Suppressor macrophage treated with lipopolysaccharide for 4 hours (primary cell): Measurements from ENCODE around the gene WDPCP.
"Not testable (repeated sequence)": the region's sequence is repeated elsewhere in the genome, so short reads cannot be mapped to it uniquely, and the experiment has no call there.

ENCODE experiments used
- DNase-seq: peaks from one replicate; pipeline ENCODE4 v3.0.0-alpha.2; 2020

WDPCP gene

DNA sequence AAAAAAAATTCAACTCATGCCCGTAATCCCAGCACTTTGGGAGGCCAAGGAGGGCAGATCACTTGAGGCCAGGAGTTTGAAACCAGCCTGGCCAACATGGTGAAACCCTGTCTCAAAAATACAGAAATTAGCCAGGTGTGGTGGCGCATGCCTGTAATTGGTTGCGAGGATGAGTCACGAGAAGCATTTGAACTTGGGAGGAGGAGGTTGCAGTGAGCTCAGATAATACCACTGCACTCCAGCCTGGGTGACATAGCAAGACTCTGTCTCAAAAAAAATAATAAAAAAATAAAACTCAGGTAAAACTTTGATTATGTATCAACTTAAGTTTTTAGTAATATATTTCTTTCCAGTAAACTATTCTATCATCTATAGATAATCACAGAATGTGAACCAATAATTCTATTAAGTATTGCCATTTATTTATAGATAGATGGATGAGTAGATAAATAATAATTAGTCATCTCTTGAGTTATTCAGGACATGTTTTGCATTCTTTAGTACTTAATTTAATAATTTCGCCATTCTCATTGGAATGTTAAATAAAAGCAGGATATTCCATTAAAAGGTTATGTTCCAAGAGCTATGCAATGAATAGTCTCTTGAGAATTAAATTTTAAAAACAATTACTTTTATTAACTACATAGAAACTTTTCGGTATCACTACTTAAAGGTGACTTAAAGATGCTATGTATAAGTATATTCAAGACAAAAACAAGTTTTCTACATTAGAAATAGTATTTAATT, 48.7 kb downstream of the WDPCP start:
- no peak for DNase-seq

GRCh38 chr2:63538390-63538789, 49.9 kb downstream of the WDPCP start:
- no peak for DNase-seq

- no peak for DNase-seq
Observed at GRCh38 chr2:63537306-63537705, 51.0 kb downstream of the WDPCP start.

- DNase-seq = no peak
Observed at GRCh38 chr2:63530704-63531279, 57.5 kb downstream of the WDPCP start.

GRCh38 chr2:63525905-63526304, 62.4 kb downstream of the WDPCP start:
- no peak for DNase-seq

GRCh38 chr2:63522950-63523349, 65.3 kb downstream of the WDPCP start:
- DNase-seq = no peak

DNA sequence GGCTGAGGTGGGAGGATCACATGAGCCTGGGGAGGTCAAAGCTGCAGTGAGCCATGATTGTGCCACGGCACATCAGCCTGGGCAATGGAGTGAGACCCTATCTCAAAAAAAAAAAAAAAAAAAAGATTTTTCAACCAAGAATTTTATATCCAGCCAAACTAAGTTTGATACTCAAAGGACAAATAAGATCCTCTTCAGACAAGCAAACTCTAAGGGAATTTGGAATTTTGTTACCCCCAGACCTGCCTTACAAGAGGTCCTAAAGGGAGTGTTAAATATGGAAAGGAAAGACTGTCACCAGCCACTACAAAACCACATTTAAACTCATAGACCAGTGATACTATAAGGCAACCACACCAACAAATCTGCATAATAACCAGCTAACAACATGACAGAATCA, 67.5 kb downstream of the WDPCP start:
- no peak for DNase-seq

DNA sequence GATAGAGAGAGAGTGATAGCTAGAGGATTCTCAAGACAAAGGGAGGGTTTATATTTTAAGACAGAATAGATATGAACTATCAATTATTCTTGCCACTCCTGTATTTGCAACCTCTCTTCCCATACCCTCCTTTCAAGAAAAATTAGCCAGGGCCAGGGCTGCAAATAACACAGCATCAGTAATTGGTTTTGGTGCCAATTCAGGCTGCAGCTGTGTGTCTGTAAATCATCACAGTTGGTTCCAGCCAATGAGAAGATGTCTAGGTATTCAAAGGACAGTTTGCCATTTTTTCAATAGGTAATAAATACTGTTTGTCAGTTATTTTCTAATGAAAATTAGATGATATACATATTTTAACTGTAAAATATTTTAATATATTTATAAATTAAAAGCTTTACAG, 73.5 kb downstream of the WDPCP start:
- DNase-seq = no peak

GRCh38 chr2:63514237-63514716, 74.0 kb downstream of the WDPCP start:
- DNase-seq = no peak

GRCh38 chr2:63506320-63506719, 82.0 kb downstream of the WDPCP start:
- DNase-seq = no peak

DNA sequence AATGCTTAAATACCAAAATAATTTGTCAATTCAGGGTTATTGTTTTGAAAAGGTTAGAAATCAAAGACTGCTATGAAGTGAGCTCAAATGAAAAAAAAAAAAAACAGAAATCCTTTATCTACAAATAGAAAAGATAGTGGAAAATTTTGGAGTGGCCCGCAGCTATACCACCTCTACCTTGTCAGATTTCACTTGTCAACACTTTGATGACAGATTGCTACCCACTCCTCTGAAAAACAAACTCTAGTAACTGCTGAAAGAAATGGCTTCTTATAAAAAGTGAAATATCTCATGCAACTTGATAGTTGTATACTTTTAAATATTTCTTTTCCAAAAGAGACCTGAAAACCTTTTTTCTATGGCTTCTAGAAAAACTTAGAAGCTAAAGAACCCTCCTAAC, 84.5 kb downstream of the WDPCP start:
- DNase-seq = no peak

DNA sequence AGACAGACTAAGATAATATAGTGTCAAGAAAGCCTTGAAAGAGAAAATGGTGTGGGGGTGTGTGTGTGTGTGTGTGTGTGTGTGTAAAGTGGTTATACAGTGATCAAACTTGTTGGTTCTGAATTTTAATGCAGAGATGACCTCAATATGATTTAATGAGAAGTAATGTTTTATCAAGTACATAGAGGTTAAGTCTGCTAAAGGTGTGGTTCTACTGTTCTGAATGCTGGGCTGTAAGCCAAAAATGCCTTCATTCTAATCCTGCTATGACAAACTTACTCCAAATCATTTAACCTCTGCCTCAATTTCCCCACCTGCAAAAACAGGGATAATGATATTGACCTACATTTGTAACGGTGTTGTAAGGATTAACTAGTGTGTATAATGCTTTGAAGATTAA, 87.9 kb downstream of the WDPCP start:
- no peak for DNase-seq

- no peak for DNase-seq
Observed at GRCh38 chr2:63497576-63497975, 90.7 kb downstream of the WDPCP start.

DNA sequence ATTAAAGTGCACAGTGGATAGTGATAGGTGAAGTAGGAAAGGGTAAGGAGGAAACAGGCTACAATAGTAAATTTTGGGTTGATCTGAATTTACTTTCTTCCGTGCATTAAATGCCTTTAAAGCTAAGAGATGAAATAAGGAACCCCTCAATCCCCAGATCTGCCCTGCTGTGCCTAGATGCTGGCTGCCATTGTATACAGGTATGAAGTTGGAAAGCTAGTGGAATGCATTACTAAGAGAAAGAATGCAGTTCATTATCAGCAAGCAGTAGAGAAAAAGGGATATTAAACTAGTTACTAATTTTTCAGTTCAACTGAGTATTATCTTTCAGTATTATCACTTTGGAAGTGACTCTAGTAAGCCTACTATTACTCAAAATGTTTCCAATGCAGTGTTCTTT, 93.3 kb downstream of the WDPCP start:
- no peak for DNase-seq

- no peak for DNase-seq
Observed at GRCh38 chr2:63494100-63494499, 94.2 kb downstream of the WDPCP start.

- peak; percentile 17 for DNase-seq
Observed at GRCh38 chr2:63488118-63488713, 100.1 kb downstream of the WDPCP start.

GRCh38 chr2:63486861-63487290, 101.4 kb downstream of the WDPCP start:
- DNase-seq = peak; percentile 6

DNA sequence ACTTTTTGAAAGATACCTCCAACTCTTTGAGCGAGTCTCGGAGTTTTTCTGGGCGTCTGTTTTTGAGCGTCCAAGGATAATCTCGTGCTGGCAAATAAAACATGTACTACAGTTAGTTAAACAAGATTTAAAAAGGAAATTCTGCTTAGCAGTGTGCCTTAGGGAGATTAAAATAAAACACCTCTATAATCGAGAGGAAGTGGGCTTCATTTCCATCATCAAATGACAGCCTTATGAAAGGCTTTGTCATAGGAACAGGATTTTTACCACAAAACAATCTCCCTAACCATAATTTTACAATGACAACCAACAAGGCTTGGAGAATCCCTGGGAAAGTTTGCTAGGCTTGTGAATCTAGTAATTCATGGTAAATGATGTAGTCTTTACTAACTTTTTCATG, 103.4 kb downstream of the WDPCP start:
- DNase-seq = no peak

DNA sequence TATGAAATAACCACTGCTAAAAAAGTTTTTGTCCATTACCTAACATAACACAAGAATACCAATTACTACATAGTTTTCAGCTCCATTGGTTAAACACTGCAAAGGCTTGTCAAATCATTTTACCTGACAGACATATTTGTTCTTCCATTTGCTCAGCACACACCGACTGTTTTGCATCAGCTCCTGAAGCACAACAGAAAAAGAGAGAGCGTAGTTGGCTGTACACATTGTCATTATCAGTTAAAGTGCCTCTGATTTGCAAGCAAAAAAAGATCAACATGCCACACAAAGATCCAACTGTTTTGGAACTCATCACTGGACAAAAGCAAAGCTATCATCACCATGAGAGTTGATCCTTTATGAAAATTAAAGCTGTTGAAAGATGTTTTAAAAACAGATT, 103.8 kb downstream of the WDPCP start:
- DNase-seq = no peak

- no peak for DNase-seq
Observed at GRCh38 chr2:63477686-63478085, 110.6 kb downstream of the WDPCP start.

DNA sequence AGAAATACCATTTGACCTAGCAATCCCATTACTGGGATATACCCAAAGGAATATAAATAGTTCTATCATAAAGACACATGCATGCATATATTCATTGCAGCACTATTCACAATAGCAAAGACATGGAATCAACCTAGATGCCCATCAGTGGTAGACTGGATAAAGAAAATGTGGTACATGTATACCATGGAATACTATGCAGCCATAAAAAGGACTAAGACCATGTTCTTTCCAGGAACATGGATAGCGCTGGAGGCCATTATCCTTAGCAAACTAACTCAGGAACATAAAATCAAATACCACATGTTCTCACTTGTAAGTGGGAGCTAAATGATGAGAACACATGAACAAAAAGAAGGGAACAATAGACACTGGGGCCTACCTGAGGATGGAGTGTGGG, 119.0 kb downstream of the WDPCP start:
- DNase-seq = not testable (repeated sequence)

DNA sequence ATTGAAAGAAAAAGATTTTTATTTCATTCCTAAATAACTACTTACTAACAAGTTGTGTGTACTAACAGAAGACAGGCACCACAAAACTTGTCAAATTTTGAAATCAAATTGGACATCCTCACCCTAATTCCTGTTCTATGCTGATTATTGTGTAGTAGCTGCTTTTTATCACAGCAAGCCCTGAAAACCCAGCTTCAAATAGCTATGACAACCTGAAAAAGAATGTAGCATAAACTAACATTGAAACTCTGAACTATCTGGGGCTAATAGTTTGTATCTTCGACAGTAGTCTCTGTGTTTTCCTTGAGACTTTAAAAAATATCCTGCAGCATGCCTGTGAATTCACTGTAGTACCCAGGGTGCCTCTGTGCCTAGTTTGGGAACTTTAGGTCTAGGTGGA, 122.6 kb downstream of the WDPCP start:
- no peak for DNase-seq

GRCh38 chr2:63463142-63463541, 125.1 kb downstream of the WDPCP start:
- DNase-seq = no peak

DNA sequence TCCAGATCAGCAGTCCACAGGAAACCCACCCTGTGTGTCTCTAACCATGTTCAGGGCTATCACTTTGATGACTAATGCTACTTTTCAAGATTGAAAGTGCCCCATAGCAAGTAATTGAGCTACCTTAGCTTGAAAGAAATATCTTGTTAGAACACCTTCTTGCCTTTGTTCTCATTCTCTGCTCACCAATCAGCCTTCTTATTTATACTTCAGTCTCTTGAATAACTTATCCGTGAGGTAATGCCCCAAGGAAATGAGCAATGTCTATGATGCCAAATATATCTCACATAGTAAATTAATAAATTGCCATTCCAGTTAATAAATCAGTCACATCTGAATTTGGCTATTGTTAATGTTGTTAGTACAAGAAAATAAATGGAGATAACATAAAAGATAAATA, 141.6 kb downstream of the WDPCP start:
- DNase-seq = no peak
